HG02943 (cell line): Measurements from ENCODE around the gene CTBP1.
"Not testable (repeated sequence)": the region's sequence is repeated elsewhere in the genome, so short reads cannot be mapped to it uniquely, and the experiment has no call there.

Experiments used
- ATAC-seq: cut with Tn5 transposase; IDR thresholded peaks from one replicate; pipeline ENCODE4 v1.9.1; 2021; ENCODE audit warnings: mild to moderate bottlenecking, low read depth, moderate library complexity; ENCODE audit not compliant: unreplicated experiment

The CTBP1 gene

GRCh38 chr4:1239141-1239949 lies 9.6 kb downstream of the CTBP1 start:
- no peak for ATAC-seq

GRCh38 chr4:1238676-1239000 lies 10.3 kb downstream of the CTBP1 start:
- ATAC-seq: no peak

- ATAC-seq: no peak
These were observed 10.8 kb downstream of the CTBP1 start for GRCh38 chr4:1237981-1238675.

- not testable (repeated sequence) for ATAC-seq
These were observed 11.7 kb downstream of the CTBP1 start for GRCh38 chr4:1237261-1237660.

GRCh38 chr4:1236836-1237235 lies 12.1 kb downstream of the CTBP1 start:
- ATAC-seq: not testable (repeated sequence)

GRCh38 chr4:1236103-1236641 lies 12.8 kb downstream of the CTBP1 start:
- no peak for ATAC-seq

GRCh38 chr4:1235381-1236102 lies 13.4 kb downstream of the CTBP1 start:
- no peak for ATAC-seq

- no peak for ATAC-seq
These were observed 14.1 kb downstream of the CTBP1 start for GRCh38 chr4:1234811-1235292.

- ATAC-seq: no peak
These were observed 14.6 kb downstream of the CTBP1 start for GRCh38 chr4:1234309-1234695.

- ATAC-seq: no peak
These were observed 15.2 kb downstream of the CTBP1 start for GRCh38 chr4:1233641-1234308.

GRCh38 chr4:1232661-1233621 lies 16.0 kb downstream of the CTBP1 start:
- ATAC-seq: no peak

GRCh38 chr4:1231637-1232360 lies 17.1 kb downstream of the CTBP1 start:
- no peak for ATAC-seq

GRCh38 chr4:1230971-1231636 lies 17.8 kb downstream of the CTBP1 start:
- no peak for ATAC-seq

GRCh38 chr4:1230316-1230715 lies 18.6 kb downstream of the CTBP1 start:
- ATAC-seq: no peak

GRCh38 chr4:1229117-1229849 lies 19.6 kb downstream of the CTBP1 start:
- ATAC-seq: no peak

- no peak for ATAC-seq
These were observed 21.1 kb downstream of the CTBP1 start for GRCh38 chr4:1227816-1228215.

GRCh38 chr4:1226598-1226997 lies 22.3 kb downstream of the CTBP1 start:
- ATAC-seq: no peak

GRCh38 chr4:1226144-1226481 lies 22.8 kb downstream of the CTBP1 start:
- ATAC-seq: no peak
